GM12878 (cell line): Measurements from ENCODE around the gene SYTL4. TPM values are rescaled to one million over a fixed set of nuclear protein-coding genes. Genes with fewer than 3 reads are reported as not detected.

Source experiments
- ATAC-seq: fragments of 200-7000 bp; cut with Tn5 transposase; 3 replicates; pipeline ENCODE4 v1.9.1; 2020; ENCODE audit warnings: mild to moderate bottlenecking, moderate library complexity
- BruUV-seq: library from RNA; stranded (reverse); fragments of 400-500 nt; replicated peaks from 2 replicates; lab custom pipeline; 2021; lab: Mats Ljungman, UMichigan
- CTCF ChIA-PET: fragments of 300-600 bp; sonication (Branson Sonifier 250); formaldehyde crosslinking; extraction: SDS; loops from one replicate; lab custom pipeline; 2021; ENCODE audit warnings: inconsistent platforms; lab: Yijun Ruan, JAX
- POLR2A ChIA-PET: fragments of 350-600 bp; formaldehyde crosslinking; extraction: SDS; loops from one replicate; lab custom pipeline; 2021; ENCODE audit warnings: inconsistent platforms; lab: Charles Lee
- RAD21 ChIA-PET: fragments of 300-600 bp; sonication (Branson Sonifier 250); formaldehyde crosslinking; loops from one replicate; lab custom pipeline; 2023; ENCODE audit warnings: antibody characterized with exemption; ENCODE audit not compliant: unreplicated experiment; lab: Charles Lee
- SMC1A ChIA-PET: fragments of 300-600 bp; sonication (Branson Sonifier 250); formaldehyde crosslinking; loops from one replicate; lab custom pipeline; 2023; ENCODE audit not compliant: unreplicated experiment, uncharacterized antibody; lab: Charles Lee
- DNase-seq: peaks from one replicate; pipeline ENCODE4 v3.0.0-alpha.2; 2011; ENCODE audit warnings: low read depth, low spot score
- FAIRE-seq: peaks from 3 replicates; lab custom pipeline; 2011; peaks lifted over from hg19 to GRCh38; lab: Jason Lieb, UNC
- H2AFZ ChIP-seq: 2 replicates; pipeline ENCODE4 v1.6.0; 2011; ENCODE audit warnings: low read depth, low read length, control low read depth; ENCODE audit not compliant: control insufficient read depth
- H3K27ac ChIP-seq: 2 replicates; pipeline ENCODE4 v1.5.1; 2011; ENCODE audit warnings: control low read depth; ENCODE audit not compliant: control insufficient read depth, insufficient read depth
- H3K27me3 ChIP-seq, 2 experiments: replicated peaks in 1 of 2; 2 replicates each; pipeline versions ENCODE4 v1.6.0 to v1.6.1; 2011; ENCODE audit warnings: low read length in 1 of 2; ENCODE audit not compliant: control insufficient read depth in 2 of 2, insufficient read depth in 2 of 2
- H3K36me3 ChIP-seq, 2 experiments: 2 replicates each; pipeline ENCODE4 v1.5.1; 2011; ENCODE audit warnings: low read length in 1 of 2; ENCODE audit not compliant: control insufficient read depth in 2 of 2, insufficient read depth in 2 of 2
- H3K4me1 ChIP-seq: 2 replicates; pipeline ENCODE4 v1.6.1; 2011; ENCODE audit warnings: mild to moderate bottlenecking, low read length, moderate library complexity, mixed read lengths; ENCODE audit not compliant: control insufficient read depth, insufficient read depth
- H3K4me2 ChIP-seq: 2 replicates; pipeline ENCODE4 v1.6.0; 2011; ENCODE audit warnings: control low read depth; ENCODE audit not compliant: control insufficient read depth, insufficient read depth
- H3K4me3 ChIP-seq: fragments of 200-600 bp; sonication (generic); 2 replicates; pipeline ENCODE4 v1.5.1; 2016
- H3K79me2 ChIP-seq: 2 replicates; pipeline ENCODE4 v1.6.0; 2011; ENCODE audit warnings: low read length; ENCODE audit not compliant: control insufficient read depth, insufficient read depth
- H3K9ac ChIP-seq: 2 replicates; pipeline ENCODE4 v1.8.0; 2011; ENCODE audit warnings: low read length, control low read depth, mixed read lengths; ENCODE audit not compliant: control insufficient read depth, insufficient read depth
- H3K9me3 ChIP-seq: replicated peaks from 3 replicates; pipeline ENCODE4 v1.5.1; 2011; ENCODE audit warnings: mild to moderate bottlenecking, low read length; ENCODE audit not compliant: control insufficient read depth, insufficient read depth
- H4K20me1 ChIP-seq: 2 replicates; pipeline ENCODE4 v1.6.0; 2011; ENCODE audit not compliant: control insufficient read depth, insufficient read depth
- BACH1 ChIP-seq: fragments of 450-650 bp; IDR thresholded peaks from 2 replicates; pipeline ENCODE4 v1.6.1; 2017; ENCODE audit warnings: mild to moderate bottlenecking, borderline replicate concordance
- HDAC2 ChIP-seq: fragments of 200-600 bp; sonication (generic); IDR thresholded peaks from 2 replicates; pipeline ENCODE4 v1.6.1; 2017
- HDAC6 ChIP-seq: fragments of 200-600 bp; sonication (generic); IDR thresholded peaks from one replicate; pipeline ENCODE4 v1.8.0; 2017; ENCODE audit warnings: antibody characterized with exemption; ENCODE audit not compliant: unreplicated experiment
- IKZF2 ChIP-seq, 2 experiments: fragments of 450-650 bp; IDR thresholded peaks; 2 replicates each; pipeline ENCODE4 v1.6.1; 2017; ENCODE audit warnings: mild to moderate bottlenecking in 2 of 2, moderate library complexity in 2 of 2
- PBX3 ChIP-seq: IDR thresholded peaks from 2 replicates; pipeline ENCODE4 v1.6.1; 2011; ENCODE audit warnings: mild to moderate bottlenecking, low read depth, low read length, moderate library complexity; ENCODE audit not compliant: insufficient replicate concordance
- POU2F2 ChIP-seq: IDR thresholded peaks from 3 replicates; pipeline ENCODE4 v1.6.1; 2011; ENCODE audit warnings: low read depth, mild to moderate bottlenecking, low read length, borderline replicate concordance
- SMARCA5 ChIP-seq: fragments of 450-650 bp; IDR thresholded peaks from 2 replicates; pipeline ENCODE4 v1.6.1; 2017; ENCODE audit warnings: mild to moderate bottlenecking
- ZNF592 ChIP-seq: fragments of 450-650 bp; IDR thresholded peaks from 2 replicates; pipeline ENCODE4 v1.6.1; 2017; ENCODE audit warnings: mild to moderate bottlenecking, moderate library complexity
- WGBS: methylation state at CpG from one replicate; pipeline ENCODE4 v1.1.6; 2016; ENCODE audit warnings: low lambda C conversion rate; ENCODE audit not compliant: insufficient replicate concordance, insufficient coverage; ENCODE audit errors: missing lambda C conversion rate; 5-methylcytosine and 5-hydroxymethylcytosine counted together
- in situ Hi-C: fragments of 300-500 bp; cut with MboI; formaldehyde crosslinking; loops from 9 replicates; pipeline ENCODE4 v1.14.3; 2018; ENCODE audit warnings: mixed read lengths
- intact Hi-C: fragments of 100-400 bp; cut with micrococcal nuclease; formaldehyde crosslinking; loops from one replicate; pipeline ENCODE4 v1.14.2; 2022; ENCODE audit not compliant: unreplicated experiment
- polyA plus RNA-seq, 11 experiments: library from polyadenylated mRNA; depleted of rRNA in 4 of 11; unstranded in 6 of 11; stranded (reverse) in 5 of 11; fragments of >200 nt; fragmentation: Nextera tagmentation in 4 of 11; fragmentation: Illumina TruSeq in 1 of 11; extraction: Ambion mirVana in 4 of 11; extraction: Trizol in 1 of 11; gene quantifications; 1 replicate in 1 of 11; 2 replicates in 10 of 11; pipeline versions ENCODE4 v1.2.1 to v1.2.3, GENCODE V29; 2011 to 2016; ENCODE audit warnings: inconsistent platforms in 2 of 11, missing spikeins in 2 of 11, low read depth in 1 of 11
- total RNA-seq, 4 experiments: library from RNA; depleted of rRNA in 3 of 4; stranded (reverse); fragments of >200 nt in 3 of 4; fragmentation: Illumina TruSeq in 1 of 4; extraction: Trizol in 1 of 4; gene quantifications; 2 replicates each; pipeline versions ENCODE4 v1.2.1 to v1.2.3, GENCODE V29; 2013 to 2021

SYTL4 gene
- total and polyA plus RNA-seq, 10 of the 15 experiments (the other 5 are each of a cell fraction or from before 2014, with no cell fraction given): 0.07 to 0.74 (median 0.19) TPM; not detected in 2

GRCh38 chrX:100643956-100644860 lies 87.7 kb downstream of the SYTL4 start, which contains the start of gene SRPX2 (continued):
- TF ChIP-seq ZNF592 (no peak), HDAC2 (no peak), BACH1 (no peak)

- H3K4me1 ChIP-seq: no peaks in the 10 kb centered on the region
- BruUV-seq: no TSS peak
- in situ Hi-C loops (no loop called here), intact Hi-C loops (no loop called here)
- no peaks in the 10 kb centered on the region; a peak in 1 of 4 replicates for H3K27me3 ChIP-seq
- POLR2A ChIA-PET: interaction anchor here (0.6 kb wide), 1 partner anchor 10 kb away, joined by 3 read pairs; no protein-coding TSS in a partner anchor
- TF ChIP-seq PBX3 (no peak), HDAC6 (no peak), IKZF2 (IDR thresholded peaks at IDR 0.05) (no peak), POU2F2 (no peak), SMARCA5 (no peak)
- H3K9me3 ChIP-seq: no peaks in the 10 kb centered on the region
- no peak overlapping the region for H3K27ac ChIP-seq
- H2AFZ ChIP-seq: no peak overlapping the region
- H3K36me3 ChIP-seq: no peaks in the 10 kb centered on the region
- H4K20me1 ChIP-seq: no peaks in the 10 kb centered on the region
- RAD21 ChIA-PET: no interaction called here
- CTCF ChIA-PET: no interaction called here
- no peak overlapping the region for H3K9ac ChIP-seq
- no peak for DNase-seq
- SMC1A ChIA-PET: interaction anchor here (0.6 kb wide), 1 partner anchor 21 kb away, joined by 4 read pairs; no protein-coding TSS in a partner anchor
- no peak for ATAC-seq
- H3K4me3 ChIP-seq: no peak overlapping the region
- no peak overlapping the region for H3K4me2 ChIP-seq
- whole genome bisulfite sequencing: 30% methylated on average over 11 of the region's 11 CpGs
- no peak for FAIRE-seq
- no peaks in the 10 kb centered on the region for H3K79me2 ChIP-seq
Observed at GRCh38 chrX:100643212-100643611, 88.7 kb downstream of the SYTL4 start.
